Measurements from ENCODE around the gene MEX3A.
"Not testable (repeated sequence)": the region's sequence is repeated elsewhere in the genome, so short reads cannot be mapped to it uniquely, and the experiment has no call there.

The MEX3A gene, protein sequence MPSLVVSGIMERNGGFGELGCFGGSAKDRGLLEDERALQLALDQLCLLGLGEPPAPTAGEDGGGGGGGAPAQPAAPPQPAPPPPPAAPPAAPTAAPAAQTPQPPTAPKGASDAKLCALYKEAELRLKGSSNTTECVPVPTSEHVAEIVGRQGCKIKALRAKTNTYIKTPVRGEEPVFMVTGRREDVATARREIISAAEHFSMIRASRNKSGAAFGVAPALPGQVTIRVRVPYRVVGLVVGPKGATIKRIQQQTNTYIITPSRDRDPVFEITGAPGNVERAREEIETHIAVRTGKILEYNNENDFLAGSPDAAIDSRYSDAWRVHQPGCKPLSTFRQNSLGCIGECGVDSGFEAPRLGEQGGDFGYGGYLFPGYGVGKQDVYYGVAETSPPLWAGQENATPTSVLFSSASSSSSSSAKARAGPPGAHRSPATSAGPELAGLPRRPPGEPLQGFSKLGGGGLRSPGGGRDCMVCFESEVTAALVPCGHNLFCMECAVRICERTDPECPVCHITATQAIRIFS

DNA sequence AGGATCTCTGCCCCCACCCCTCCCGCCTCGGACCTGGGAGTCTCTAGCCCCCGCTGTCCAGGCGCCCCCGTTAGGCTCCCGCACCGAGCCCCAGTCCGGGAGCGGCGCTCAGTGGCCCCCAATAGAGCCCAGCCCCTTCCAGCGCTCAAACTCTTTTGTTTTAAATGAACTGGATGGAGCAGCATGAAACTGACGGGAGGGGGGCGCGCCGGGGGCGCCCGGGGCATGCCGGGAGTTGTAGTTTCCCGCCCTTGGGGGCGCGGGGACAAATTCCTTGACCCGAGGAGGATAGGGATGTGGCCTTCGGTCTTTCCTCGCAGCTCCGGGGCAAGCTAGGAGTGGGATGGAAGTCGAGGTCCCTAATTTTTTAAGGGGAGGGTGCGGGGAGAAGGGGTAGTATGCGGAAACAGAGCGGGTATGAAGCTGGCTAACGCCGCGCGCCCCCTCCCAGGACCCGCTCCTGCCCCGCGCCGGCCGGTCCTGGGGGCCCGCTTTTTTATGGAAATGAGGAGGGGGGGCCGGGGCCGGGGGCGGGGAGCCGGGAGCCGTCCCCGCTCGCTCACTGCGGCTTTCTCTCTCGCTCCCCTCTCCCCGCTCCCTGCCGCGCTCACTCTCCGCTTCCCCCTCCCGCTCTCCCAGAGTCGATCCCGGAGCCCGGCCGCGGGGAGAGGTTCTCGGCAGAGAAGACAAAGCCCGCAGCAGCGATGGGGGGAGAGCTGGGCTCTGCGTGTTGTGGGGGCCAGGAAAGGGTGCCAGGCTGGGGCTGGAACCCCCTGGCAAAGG, at the start of gene MEX3A:
TSS of gene MEX3A (minus strand) at position 157 of the 783 bp plus-strand sequence. CDS start 467 bp downstream, outside the sequence.
- DNase-seq (ENCODE audit: low read depth in 2 of 2), result peak in 1 of 2 donors; percentile 23

DNA sequence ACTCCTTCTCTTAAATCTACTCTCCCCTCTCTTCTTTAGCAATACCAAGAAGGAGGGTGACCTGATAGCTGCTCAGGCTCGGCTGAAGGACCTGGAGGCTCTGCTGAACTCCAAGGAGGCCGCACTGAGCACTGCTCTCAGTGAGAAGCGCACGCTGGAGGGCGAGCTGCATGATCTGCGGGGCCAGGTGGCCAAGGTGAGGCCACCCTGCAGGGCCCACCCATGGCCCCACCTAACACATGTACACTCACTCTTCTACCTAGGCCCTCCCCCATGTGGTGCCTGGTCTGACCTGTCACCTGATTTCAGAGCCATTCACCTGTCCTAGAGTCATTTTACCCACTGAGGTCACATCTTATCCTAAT, 48.3 kb upstream of the MEX3A start:
- no peak for DNase-seq (ENCODE audit: low read depth in 2 of 2)

DNA sequence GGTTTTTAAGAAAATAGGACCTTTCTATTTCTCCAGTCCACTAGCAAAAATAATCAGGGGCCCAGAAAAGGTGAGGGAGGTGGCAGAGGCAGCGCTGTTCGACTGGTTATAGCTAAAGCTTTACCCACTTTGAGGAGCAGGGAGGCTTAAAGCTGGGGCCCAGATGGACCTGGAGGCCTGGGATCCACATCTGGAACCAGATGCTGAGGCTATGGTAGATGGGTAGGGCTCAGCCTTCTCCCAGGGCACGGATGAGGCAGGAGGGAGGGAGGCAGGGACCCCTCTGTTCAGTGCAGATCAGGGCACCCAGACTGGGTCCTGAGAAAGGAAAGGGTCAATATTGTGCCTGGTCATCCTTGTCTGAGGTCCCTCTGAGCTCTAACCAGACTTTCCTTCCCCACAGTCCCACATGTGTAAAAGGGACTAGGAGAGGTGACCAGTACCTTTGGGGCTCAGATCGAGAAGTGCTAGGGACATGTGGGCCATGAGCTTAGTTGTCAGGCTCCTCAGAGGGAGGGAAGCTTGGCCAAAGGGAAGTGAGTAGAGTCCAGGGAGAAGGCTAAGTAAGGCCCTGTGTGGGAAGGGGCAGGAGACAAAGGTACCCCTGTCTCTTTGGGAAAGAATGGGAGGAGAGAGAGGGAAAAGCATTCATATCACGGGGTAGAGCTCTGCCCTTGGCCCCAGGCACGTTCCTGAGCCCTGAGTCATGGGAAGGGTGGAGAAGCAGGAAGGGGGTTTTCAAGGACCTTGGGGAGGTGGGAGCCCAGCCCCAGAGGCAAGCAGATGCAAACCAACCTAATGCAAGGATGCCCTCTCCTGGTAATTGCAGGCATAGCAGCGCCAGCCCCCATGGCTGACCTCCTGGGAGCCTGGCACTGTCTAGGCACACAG, 47.7 kb upstream of the MEX3A start:
- peak; percentile 42 to 45 for DNase-seq (ENCODE audit: low read depth in 2 of 2)

DNA sequence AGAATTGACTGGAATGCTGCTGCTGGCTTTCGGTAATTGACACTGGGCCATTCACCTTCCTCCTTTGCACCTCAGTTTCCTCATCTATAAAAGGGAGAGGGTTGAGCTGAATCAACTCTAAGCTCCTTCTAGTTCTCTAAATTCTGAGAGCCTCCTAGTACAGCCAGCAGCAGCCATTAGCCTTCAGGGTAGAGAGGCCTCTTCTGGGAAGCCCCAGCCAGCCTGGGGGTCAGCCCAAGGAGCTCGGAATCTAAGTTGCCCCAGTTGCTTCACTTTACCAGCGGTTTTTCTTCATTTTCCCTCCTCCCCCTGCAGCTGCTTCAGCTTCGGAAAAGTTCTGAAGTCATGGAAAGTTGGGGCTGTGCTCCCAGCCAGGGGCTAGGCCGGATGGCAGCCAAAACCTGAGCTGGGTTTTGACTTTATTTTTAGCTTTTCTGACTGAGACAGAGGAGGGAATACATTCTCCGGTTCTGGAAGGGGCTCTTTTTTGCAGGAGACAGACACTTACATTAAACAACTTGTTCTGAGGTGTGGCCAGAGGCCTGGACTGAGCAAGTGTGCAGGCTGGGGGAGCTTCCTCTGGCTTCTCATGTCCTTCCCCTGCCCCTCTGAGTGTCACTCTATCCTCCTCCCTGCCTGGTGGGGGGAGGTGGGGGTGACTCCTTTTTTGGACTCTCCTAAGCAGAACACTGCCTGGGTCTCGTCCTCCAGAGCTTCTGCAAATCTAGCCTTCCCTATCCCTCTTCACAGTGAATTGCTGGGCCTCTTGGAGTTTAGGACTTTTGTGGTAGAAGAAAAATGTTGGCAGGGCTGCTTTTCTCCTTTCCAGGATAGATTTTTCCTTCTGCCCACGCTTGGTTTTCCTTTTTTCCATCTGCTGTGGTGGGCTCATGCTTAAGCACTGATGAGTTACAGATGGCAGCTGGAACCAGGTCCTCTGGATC, 46.7 kb upstream of the MEX3A start:
- DNase-seq (ENCODE audit: low read depth in 2 of 2), result no peak

DNA sequence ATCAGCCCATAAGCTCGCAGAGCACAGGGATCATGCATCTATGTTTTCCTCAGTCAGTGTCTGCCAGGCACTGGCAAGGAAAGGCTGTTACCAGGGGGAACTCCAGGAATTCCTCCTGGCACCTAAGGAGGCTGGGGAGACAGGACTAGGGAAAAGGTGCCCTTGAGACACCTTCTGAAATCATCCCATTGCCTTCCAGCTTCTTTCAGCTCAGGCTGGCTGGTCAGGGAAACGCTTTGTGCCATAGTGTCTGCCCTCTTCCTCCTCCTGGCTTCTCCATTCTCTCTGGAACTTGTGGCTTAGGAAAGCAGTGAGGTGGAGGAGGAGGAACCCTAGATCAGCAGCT, 46.0 kb upstream of the MEX3A start:
- no peak for DNase-seq (ENCODE audit: low read depth in 2 of 2)

DNA sequence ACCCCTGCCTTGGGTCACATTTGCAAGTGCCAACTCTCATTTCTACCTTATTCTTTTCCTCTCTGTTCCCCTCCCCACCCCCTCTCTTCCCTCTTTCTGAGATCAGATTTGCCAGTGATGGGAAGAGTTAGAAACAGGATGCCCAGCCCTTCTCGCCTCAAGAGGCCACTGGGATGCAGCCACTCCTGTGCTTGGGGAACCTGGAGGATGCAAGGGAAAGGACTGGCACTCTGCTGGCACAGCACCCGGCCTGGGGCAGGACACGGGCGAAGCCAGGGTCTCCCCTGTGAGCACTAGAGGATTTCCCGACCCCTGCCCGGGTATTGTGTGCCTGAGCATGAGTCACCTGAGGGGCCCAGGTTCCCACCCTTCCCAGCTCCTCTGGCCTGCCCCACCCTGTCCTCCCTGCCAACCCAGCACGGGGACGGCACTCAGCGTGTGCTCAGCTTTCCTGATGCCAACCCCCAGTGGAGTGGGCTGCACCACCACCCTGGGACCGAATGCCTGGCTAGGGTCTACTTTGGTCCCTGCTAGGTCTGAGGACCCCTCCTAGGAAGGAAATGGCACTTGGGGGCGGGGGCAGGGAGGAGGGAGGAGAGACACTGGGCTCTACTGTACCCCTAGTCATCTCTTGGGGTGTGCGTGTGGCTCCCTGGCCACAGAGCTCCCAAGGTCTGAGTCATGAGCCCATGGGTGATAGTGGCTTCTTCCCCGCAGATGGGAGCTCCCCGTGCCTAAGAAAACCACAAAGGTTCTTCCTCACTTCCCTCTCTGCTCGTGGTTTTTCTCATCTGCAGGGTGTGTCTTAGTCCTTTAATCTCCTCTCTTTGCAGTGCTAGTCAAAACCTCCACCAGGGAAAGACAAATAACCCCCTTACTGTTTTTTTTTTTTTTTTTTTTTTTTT, 44.6 kb upstream of the MEX3A start:
- DNase-seq (ENCODE audit: low read depth in 2 of 2), result peak; percentile 61 to 72

DNA sequence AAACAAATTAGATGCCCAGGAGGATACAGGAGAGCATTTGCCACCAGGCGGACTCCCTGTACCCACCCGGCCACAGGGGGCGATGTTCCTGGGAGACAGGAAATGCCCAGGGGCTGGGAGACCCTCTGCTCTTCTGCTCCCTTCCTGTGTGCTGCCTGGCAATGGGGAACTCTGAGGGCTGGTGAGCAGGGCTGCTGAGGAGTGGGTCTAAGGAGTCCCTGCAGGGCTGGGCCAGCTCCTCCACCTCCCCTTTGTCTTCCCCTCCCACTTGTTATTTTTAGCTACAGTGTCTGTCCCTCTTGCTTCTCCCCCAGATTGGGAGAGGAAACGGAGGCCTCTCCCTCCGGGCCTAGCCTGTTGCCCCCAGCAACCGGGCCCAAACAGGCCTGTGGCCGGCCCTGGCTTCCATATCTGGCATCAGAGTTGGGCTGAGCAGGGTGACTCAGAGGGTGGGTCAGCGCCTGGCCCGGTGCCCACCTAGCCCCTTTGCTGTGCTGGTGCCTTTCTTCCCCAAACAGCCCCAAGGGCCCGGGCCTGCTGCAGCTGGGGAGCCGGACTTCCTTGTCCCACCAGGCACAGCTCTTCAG, 43.9 kb upstream of the MEX3A start:
- DNase-seq (ENCODE audit: low read depth in 2 of 2), result peak in 1 of 2 donors; percentile 39

DNA sequence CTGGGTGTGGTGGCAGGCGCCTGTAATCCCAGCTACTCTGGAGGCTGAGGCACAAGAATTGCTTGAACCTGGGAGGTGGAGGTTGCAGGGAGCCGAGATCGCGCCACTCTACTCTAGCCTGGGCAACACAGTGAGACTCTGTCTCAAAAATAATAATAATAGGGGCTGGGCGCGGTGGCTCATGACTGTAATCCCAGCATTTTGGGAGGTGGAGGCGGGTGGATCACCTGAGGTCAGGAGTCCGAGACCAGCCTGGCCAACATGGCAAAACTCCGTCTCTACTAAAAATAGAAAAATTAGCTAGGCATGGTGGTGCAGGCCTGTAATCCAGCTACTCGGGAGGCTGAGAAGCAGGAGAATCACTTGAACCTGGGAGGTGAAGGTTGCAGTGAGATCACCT, 43.3 kb upstream of the MEX3A start:
- not testable (repeated sequence) for DNase-seq (ENCODE audit: low read depth in 2 of 2)

DNA sequence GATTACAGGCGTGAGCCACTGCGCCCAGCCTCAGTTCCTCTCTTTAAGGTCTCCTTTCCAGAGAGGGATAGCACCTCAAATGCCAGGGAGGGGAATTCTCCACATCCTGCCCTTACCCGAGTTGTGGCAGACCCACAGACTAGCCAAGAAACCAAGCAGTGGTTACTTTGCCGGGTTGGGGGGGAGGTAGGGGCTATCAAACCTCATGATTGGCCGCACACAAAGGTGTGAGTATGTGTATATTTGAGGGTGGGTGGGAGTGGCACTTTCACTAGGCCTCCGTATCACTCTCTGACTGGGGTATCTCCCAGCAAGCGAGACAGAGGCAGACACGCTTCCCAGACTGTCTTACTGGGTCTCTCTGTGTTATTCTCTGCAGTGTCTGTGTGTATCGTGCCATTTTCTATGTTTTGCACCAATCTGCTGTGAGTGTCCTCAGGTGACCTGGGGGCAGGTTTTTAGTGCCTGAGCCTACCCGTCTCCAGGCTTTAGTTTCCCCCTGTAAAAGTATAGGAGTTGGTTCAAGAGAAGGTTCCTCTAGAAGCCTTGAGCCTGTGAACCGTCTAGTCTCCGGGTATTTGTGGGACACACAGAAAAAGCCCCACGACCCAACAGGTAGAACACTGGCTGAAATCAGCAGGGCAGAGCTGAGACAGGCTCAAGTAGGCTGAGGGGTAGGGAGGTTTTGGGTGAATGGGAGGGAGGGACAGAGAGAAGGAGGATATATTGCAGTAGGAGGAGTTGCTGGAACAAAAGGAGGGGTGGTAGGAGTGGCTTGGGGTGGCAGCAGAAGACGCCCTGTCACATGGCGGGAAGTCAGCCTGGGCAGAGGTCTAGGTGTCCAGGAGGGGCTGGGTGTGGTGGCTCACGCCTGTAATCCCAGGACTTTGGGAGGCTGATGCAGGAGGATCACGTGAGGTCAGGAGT, 42.6 kb upstream of the MEX3A start:
- no peak for DNase-seq (ENCODE audit: low read depth in 2 of 2)

DNA sequence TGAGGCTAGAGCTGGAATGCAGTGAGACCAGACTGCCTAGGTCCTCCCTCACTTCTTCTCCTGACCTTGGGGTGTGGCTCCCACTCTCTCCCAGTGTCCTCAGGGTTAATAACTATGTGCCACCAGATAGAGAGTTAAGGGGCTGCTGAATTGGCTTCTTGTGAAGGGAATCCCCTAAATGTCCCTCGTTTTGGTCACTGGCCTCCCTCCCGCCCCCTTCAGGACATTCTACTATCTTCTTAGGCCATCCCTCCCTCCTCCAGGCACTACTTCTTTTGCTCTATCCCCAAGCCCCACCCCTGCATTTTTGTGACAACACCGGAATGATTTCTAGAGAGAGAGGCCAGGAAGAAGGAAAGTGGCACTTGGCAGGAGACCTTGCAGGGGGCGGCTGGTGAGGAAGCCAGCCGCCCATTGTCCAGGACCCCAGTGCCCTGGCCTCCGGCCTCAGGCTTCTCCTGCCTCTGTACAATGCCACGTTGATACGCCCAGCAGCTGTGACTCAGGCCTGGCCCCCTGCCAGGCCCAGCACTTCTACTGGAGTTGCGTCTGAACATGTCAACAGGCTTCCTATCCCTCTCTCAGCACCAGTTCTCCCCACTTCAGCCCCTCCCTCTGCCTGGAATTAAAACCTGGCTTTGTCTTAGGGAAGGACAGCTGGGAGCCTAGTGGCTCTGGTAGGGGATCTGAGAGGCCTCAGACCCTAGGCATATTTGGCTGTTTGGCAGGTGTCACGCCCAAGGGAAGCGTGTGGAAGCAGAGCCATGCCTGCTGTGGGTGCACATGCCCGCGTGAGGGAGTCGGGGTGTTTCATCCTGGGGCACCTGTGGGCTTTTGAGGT, 41.3 kb upstream of the MEX3A start:
- DNase-seq (ENCODE audit: low read depth in 2 of 2), result no peak

DNA sequence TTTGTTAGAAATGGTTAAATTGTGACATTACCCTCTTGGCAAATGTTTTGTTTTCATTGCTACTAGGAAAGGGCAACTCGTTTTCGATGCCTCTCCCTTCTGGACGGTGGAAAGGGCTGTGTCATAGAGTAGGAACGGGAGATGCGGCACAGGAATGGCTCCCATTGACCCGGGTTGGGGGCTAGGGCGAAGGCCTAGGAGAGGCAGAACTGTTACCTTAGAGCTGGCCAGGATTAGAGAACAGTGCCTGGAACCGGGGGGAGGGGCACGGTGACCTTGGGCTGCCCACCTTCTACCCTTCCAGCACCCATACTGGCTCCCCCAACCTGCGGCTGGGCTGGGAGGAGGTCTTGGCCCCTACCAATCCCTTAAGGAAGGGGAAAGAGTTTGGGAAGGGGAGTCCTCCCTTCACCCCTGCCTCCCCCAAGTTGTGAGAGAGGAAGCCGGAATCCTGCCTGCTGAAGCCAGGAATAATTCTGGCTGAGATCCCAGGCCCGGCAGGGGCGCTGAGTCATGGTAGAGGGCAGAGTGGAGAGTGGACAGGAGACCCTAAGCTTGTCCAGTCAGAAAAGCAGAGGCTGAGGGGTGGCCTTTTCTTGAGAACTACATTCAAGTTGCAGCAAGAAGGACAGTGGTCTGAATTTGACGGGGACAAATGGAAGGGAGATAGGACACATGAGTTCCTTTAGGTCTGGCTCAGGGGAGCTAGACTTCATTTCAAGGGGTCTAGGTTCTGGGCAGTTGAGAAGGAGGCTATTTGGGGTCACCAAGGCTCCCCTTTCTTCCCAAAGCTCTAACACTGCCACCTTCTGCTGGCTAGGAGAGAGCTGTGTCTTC, 40.5 kb upstream of the MEX3A start:
- no peak for DNase-seq (ENCODE audit: low read depth in 2 of 2)

DNA sequence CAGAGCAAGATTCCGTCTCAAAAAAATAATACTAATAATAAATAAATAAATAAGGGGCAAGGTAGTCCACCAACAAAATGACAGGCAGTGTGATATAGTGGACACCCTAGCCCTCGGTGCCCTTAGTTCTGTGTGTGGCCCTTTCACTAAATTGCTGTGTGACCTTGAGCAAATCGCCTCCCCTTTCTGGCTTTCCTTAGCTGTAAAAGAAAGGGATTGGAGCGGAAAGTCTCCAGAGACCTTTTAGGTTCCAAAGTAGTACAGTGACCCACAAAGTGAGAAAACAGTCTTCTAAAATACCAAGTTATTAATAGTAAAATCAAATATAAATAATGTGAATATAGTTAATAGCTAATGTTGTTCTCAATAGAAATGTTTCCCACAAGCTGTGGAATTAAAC, 39.8 kb upstream of the MEX3A start:
- DNase-seq (ENCODE audit: low read depth in 2 of 2), result no peak

DNA sequence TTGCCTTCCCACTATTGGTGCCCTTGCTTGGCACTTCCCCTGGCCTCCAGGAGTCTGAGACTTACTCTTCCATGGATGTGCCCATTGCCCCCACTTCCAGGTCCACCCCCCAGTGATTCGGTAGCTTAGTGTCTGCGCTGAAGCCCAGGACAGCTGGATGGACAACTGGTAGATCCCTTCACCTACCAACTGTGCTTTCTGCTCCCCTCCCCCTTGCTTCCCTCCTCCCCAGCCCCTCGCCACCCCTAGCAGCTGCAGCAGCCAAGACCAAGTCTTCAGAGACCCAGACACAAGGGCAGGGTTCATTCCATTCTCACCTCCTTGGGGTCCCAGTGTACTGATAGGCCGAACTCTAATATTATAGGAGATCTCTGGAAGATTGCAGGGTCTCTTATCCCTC, 39.2 kb upstream of the MEX3A start:
- DNase-seq (ENCODE audit: low read depth in 2 of 2), result no peak

DNA sequence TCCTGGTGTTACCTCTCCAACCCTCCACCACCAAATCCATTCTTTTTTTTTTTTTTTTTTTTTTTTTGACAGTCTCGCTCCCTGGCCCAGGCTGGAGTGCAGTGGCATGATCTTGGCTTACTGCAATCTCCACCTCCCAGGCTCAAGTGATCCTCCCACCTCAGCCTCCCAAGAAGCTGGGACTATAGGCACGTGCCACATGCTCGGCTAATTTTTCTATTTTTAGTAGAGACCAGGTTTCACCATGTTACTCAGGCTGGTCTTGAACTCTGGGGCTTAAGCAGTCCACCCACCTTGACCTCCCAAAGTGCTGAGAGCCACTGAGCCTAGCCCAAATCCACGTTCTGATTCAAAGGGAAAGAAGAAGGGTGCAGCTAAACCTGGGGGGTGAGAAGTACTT, 38.7 kb upstream of the MEX3A start:
- not testable (repeated sequence) for DNase-seq (ENCODE audit: low read depth in 2 of 2)

DNA sequence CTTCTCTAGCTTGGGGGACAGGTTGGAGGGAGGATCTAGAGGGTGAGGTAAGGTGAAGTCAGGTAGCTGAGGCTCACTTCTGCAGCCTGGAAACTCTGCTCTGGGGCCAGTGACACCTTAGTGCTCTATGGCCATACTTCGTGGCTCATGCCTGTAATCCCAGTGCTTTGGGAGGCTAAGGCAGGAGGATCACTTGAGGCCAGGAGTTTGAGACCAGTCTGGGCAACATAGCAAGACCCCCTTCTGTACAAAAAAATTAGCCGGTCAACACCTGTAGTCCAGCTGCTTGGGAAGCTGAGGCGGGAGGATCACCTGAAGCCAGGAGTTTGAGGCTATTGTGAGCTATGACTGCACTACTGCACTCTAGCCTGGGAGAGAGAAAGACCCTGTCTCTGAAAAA, 38.1 kb upstream of the MEX3A start:
- DNase-seq (ENCODE audit: low read depth in 2 of 2), result no peak

DNA sequence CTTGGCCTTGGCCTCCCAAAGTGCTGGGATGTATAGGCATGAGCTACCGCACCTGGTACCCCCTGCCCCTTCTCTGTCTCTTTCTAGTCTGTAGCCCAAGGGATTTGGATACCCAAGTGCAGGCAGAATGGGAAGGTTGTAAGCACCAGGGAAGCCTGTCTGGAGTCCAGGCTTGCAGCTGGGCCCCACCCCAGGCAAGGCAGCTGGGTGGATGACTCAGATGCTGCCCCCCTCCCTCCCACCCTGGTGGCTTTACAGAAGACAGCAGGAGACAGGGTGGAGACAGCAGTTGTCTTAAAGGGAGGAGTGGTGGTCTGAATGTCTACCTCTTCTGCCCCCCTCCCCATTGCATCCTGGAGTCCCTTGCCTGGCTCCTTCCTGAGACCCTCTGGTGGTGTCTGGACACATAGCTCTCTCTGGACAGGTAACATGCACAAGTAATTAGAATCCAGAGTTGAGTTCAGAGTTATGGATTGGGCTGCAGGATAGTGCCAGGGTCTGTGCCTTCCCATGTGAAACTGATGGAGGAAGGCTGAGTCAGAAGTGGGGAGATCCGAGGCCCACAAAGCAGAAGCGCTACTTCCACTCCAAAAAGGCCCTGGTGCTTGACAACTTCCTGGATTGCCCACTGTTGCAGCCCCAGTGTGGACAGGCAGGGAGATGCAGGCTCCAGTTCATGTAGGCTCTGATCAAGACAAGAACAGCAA, 37.4 kb upstream of the MEX3A start:
- DNase-seq (ENCODE audit: low read depth in 2 of 2), result no peak

Measured in stimulated activated CD8-positive, alpha-beta memory T cell treated with anti-CD3 and anti-CD28 coated beads, Interleukin-15, amount 100 ng/mL, for 4 hours (primary cell).